H9 (cell line): Measurements from ENCODE around the gene MRGPRG. TPM values are rescaled to one million over a fixed set of nuclear protein-coding genes. Genes with fewer than 3 reads are reported as not detected.

Experiments
- DNase-seq: peaks from one replicate; pipeline ENCODE4 v3.0.0-alpha.2; 2017
- H2AFZ ChIP-seq: one replicate; pipeline ENCODE4 v1.6.1; 2013; ENCODE audit warnings: mild to moderate bottlenecking, low read length, control low read depth, moderate library complexity
- H2AK5ac ChIP-seq: 2 replicates; pipeline ENCODE4 v1.6.1; 2013; ENCODE audit warnings: low read length, control low read depth, mixed read lengths; ENCODE audit not compliant: insufficient read length
- H2BK120ac ChIP-seq: one replicate; pipeline ENCODE4 v1.6.1; 2013; ENCODE audit warnings: low read depth, mild to moderate bottlenecking, low read length, control low read depth, inconsistent platforms; ENCODE audit not compliant: poor library complexity, severe bottlenecking
- H2BK12ac ChIP-seq: 2 replicates; pipeline ENCODE4 v1.6.1; 2013; ENCODE audit warnings: low read length, control low read depth, mixed read lengths, low read depth; ENCODE audit not compliant: insufficient read length
- H2BK15ac ChIP-seq: 2 replicates; pipeline ENCODE4 v1.6.1; 2013; ENCODE audit warnings: low read depth, low read length, control low read depth
- H2BK20ac ChIP-seq: one replicate; pipeline ENCODE4 v1.6.1; 2013; ENCODE audit warnings: low read depth, mild to moderate bottlenecking, low read length, control low read depth, inconsistent platforms; ENCODE audit not compliant: poor library complexity, severe bottlenecking
- H2BK5ac ChIP-seq: 2 replicates; pipeline ENCODE4 v1.6.1; 2013; ENCODE audit warnings: low read length, control low read depth, mixed read lengths; ENCODE audit not compliant: insufficient read length
- H3K14ac ChIP-seq: 2 replicates; pipeline ENCODE4 v1.6.1; 2013; ENCODE audit warnings: low read length, control low read depth; ENCODE audit not compliant: insufficient read depth
- H3K18ac ChIP-seq: 2 replicates; pipeline ENCODE4 v1.6.1; 2013; ENCODE audit warnings: low read depth, mild to moderate bottlenecking, mixed read lengths, low read length, control low read depth; ENCODE audit not compliant: insufficient read length
- H3K23ac ChIP-seq: 2 replicates; pipeline ENCODE4 v1.6.1; 2013; ENCODE audit warnings: low read length, control low read depth, mixed read lengths, low read depth; ENCODE audit not compliant: insufficient read length
- H3K23me2 ChIP-seq: 2 replicates; pipeline ENCODE4 v1.6.1; 2013; ENCODE audit warnings: low read depth, mild to moderate bottlenecking, mixed read lengths, low read length, control low read depth; ENCODE audit not compliant: insufficient read length, poor library complexity, severe bottlenecking
- H3K27ac ChIP-seq: 2 replicates; pipeline ENCODE4 v1.5.1; 2013; ENCODE audit warnings: low read length, control low read depth, mixed read lengths, low read depth; ENCODE audit not compliant: insufficient read length
- H3K27me3 ChIP-seq: 2 replicates; pipeline ENCODE4 v1.6.1; 2013; ENCODE audit warnings: low read length, control low read depth, inconsistent platforms; ENCODE audit not compliant: insufficient read depth
- H3K4ac ChIP-seq: 2 replicates; pipeline ENCODE4 v1.6.1; 2013; ENCODE audit warnings: low read depth, mild to moderate bottlenecking, control low read depth, inconsistent platforms, low read length, moderate library complexity
- H3K4me1 ChIP-seq: 2 replicates; pipeline ENCODE4 v1.6.1; 2013; ENCODE audit warnings: low read length, control low read depth, inconsistent platforms; ENCODE audit not compliant: insufficient read depth
- H3K4me2 ChIP-seq: 2 replicates; pipeline ENCODE4 v1.6.1; 2013; ENCODE audit warnings: low read length, control low read depth, mixed read lengths; ENCODE audit not compliant: insufficient read length, insufficient read depth
- H3K56ac ChIP-seq: 2 replicates; pipeline ENCODE4 v1.6.1; 2013; ENCODE audit warnings: low read depth, mild to moderate bottlenecking, mixed read lengths, low read length, control low read depth; ENCODE audit not compliant: insufficient read length
- H3K79me1 ChIP-seq: 2 replicates; pipeline ENCODE4 v1.6.1; 2013; ENCODE audit warnings: low read depth, mild to moderate bottlenecking, moderate library complexity, low read length, control low read depth, inconsistent platforms; ENCODE audit not compliant: insufficient read depth, poor library complexity, severe bottlenecking
- H3K79me2 ChIP-seq: 2 replicates; pipeline ENCODE4 v1.6.1; 2013; ENCODE audit warnings: low read length, control low read depth, inconsistent platforms; ENCODE audit not compliant: insufficient read depth
- H3K9ac ChIP-seq: 2 replicates; pipeline ENCODE4 v1.6.1; 2013; ENCODE audit warnings: low read length, control low read depth, mixed read lengths; ENCODE audit not compliant: insufficient read length; ENCODE audit errors: extremely low read depth
- H3K9me3 ChIP-seq: one replicate; pipeline ENCODE4 v1.6.1; 2013; ENCODE audit warnings: low read depth, low read length, inconsistent platforms; ENCODE audit not compliant: control insufficient read depth
- H3T11ph ChIP-seq: one replicate; pipeline ENCODE4 v1.6.1; 2013; ENCODE audit warnings: mild to moderate bottlenecking, low read length, control low read depth, inconsistent platforms
- H4K20me1 ChIP-seq: one replicate; pipeline ENCODE4 v1.6.1; 2013; ENCODE audit not compliant: control insufficient read depth, insufficient read length, insufficient read depth
- H4K5ac ChIP-seq: 2 replicates; pipeline ENCODE4 v1.6.1; 2013; ENCODE audit warnings: low read depth, mild to moderate bottlenecking, mixed read lengths, low read length, control low read depth; ENCODE audit not compliant: insufficient read length
- H4K8ac ChIP-seq: replicated peaks from 2 replicates; pipeline ENCODE4 v1.6.1; 2013; ENCODE audit warnings: low read length, control low read depth, mixed read lengths, low read depth; ENCODE audit not compliant: insufficient read length
- H4K91ac ChIP-seq: 2 replicates; pipeline ENCODE4 v1.6.1; 2013; ENCODE audit warnings: low read depth, mild to moderate bottlenecking, moderate library complexity, mixed read lengths, low read length, control low read depth; ENCODE audit not compliant: insufficient read length
- H3K27ac Mint-ChIP-seq, 3 experiments: 2 replicates in 2 of 3; 3 replicates in 1 of 3; pipeline ENCODE4 v1.8.0; 2020 to 2021; ENCODE audit warnings: mixed read lengths in 3 of 3, mild to moderate bottlenecking in 1 of 3, moderate library complexity in 1 of 3
- H3K27me3 Mint-ChIP-seq: 2 replicates; pipeline ENCODE4 v1.8.0; 2021; ENCODE audit warnings: low read depth, mild to moderate bottlenecking, moderate library complexity, mixed read lengths
- H3K36me3 Mint-ChIP-seq, 3 experiments: 2 replicates in 2 of 3; 3 replicates in 1 of 3; pipeline ENCODE4 v1.8.0; 2020 to 2021; ENCODE audit warnings: low read depth in 3 of 3, mixed read lengths in 3 of 3; ENCODE audit not compliant: insufficient read depth in 1 of 3
- H3K4me1 Mint-ChIP-seq, 2 experiments: 2 replicates each; pipeline ENCODE4 v1.8.0; 2020; ENCODE audit warnings: mixed read lengths in 2 of 2
- H3K4me3 Mint-ChIP-seq, 2 experiments: 2 replicates in 1 of 2; 3 replicates in 1 of 2; pipeline ENCODE4 v1.8.0; 2020 to 2021; ENCODE audit warnings: mild to moderate bottlenecking in 2 of 2, mixed read lengths in 2 of 2, moderate library complexity in 1 of 2
- H3K9me3 Mint-ChIP-seq, 2 experiments: 2 replicates in 1 of 2; 3 replicates in 1 of 2; pipeline ENCODE4 v1.8.0; 2020; ENCODE audit warnings: mild to moderate bottlenecking in 2 of 2, mixed read lengths in 2 of 2, moderate library complexity in 1 of 2
- CTCF ChIP-seq: fragments of 200-600 bp; sonication (generic); conservative IDR thresholded peaks from 3 replicates; pipeline ENCODE4 v1.8.0; 2021; ENCODE audit warnings: antibody characterized with exemption, mild to moderate bottlenecking
- WGBS: extraction: QIAGEN DNeasy Blood & Tissue Kit; methylation state at CpG from one replicate; pipeline ENCODE4 v1.1.7; 2013; ENCODE audit warnings: missing lambda C conversion rate, low lambda C conversion rate, mixed read lengths; ENCODE audit not compliant: insufficient read length; ENCODE audit errors: extremely low coverage; 5-methylcytosine and 5-hydroxymethylcytosine counted together
- total RNA-seq: library from RNA; stranded (reverse); gene quantifications from 2 replicates; pipeline ENCODE4 v1.2.1, GENCODE V29; 2021

The MRGPRG gene
- total RNA-seq, 1 experiment from 2014 or later = not detected

- Histone ChIP-seq H2BK15ac (no peak overlapping the region), H2BK20ac (no peak overlapping the region), H4K20me1 (peaks cover 2% of the 10 kb centered on the region), H2BK12ac (no peak overlapping the region), H3T11ph (no peak overlapping the region), H3K9ac (no peak overlapping the region), H4K91ac (no peak overlapping the region), H3K18ac (no peak overlapping the region), H4K5ac (no peak overlapping the region), H2AFZ (no peak overlapping the region), H2BK120ac (no peak overlapping the region), H3K9me3 (no peaks in the 10 kb centered on the region), H3K4me1 (no peaks in the 10 kb centered on the region), H2BK5ac (no peak overlapping the region), H2AK5ac (no peak overlapping the region), H3K4me2 (no peak overlapping the region), H3K27ac (no peak overlapping the region), H3K79me2 (no peaks in the 10 kb centered on the region), H3K14ac (no peak overlapping the region), H3K23ac (no peak overlapping the region), H3K4ac (no peak overlapping the region), H4K8ac (no peak overlapping the region), H3K56ac (no peak overlapping the region), H3K27me3 (peaks cover 9% of the 10 kb centered on the region; the same call in 1 of the 2 replicates), H3K23me2 (peaks cover 9% of the 10 kb centered on the region), H3K79me1 (no peaks in the 10 kb centered on the region)
- H3K27ac Mint-ChIP-seq = no peak overlapping the region
- no peaks in the 10 kb centered on the region for H3K9me3 Mint-ChIP-seq
- DNase-seq = no peak
- no peak for TF ChIP-seq CTCF
- H3K4me1 Mint-ChIP-seq = peaks cover 8 to 9% of the 10 kb centered on the region in 2 experiments
- no CpG with 5 or more reads among the region's 7 CpGs for WGBS
- no peaks in the 10 kb centered on the region for H3K36me3 Mint-ChIP-seq
- H3K4me3 Mint-ChIP-seq = peak overlapping the region in 1 of 2 experiments; percentile 73; a peak in 3 of 5 replicates
- peaks cover 59% of the 10 kb centered on the region for H3K27me3 Mint-ChIP-seq
Observed at GRCh38 chr11:3202305-3202704, 16.3 kb downstream of the MRGPRG start.
